Breast epithelium (tissue), 4 donors: ENCODE measurements around the gene SP140. TPM values are rescaled to one million over a fixed set of nuclear protein-coding genes. Genes with fewer than 3 reads are reported as not detected.

Source experiments
- DNase-seq, 2 donors: peaks; one replicate each; pipeline ENCODE4 v3.0.0-alpha.2; 2019; ENCODE audit warnings: low spot score in 2 of 2
- H3K27ac ChIP-seq, 2 donors: fragments of 200-600 bp; sonication (generic) in 1 of 2; one replicate each; pipeline ENCODE4 v1.5.1; 2016 to 2019; ENCODE audit warnings: mild to moderate bottlenecking in 1 of 2
- H3K27me3 ChIP-seq, 2 donors: fragments of 200-600 bp; sonication (generic) in 1 of 2; one replicate each; pipeline versions ENCODE4 v1.5.1 to v1.6.0; 2017 to 2019; ENCODE audit warnings: control low read depth in 1 of 2, mild to moderate bottlenecking in 1 of 2
- H3K36me3 ChIP-seq: fragments of 200-600 bp; one replicate; pipeline ENCODE4 v1.5.1; 2019
- H3K4me1 ChIP-seq, 2 donors: fragments of 200-600 bp; sonication (generic); one replicate each; pipeline ENCODE4 v1.5.1; 2016 to 2019; ENCODE audit warnings: control low read depth in 1 of 2
- H3K4me3 ChIP-seq, 3 donors: fragments of 200-600 bp; sonication (generic); 1 replicate in 2 of 3; 2 replicates in 1 of 3; pipeline ENCODE4 v1.5.1; 2016 to 2019; ENCODE audit warnings: mild to moderate bottlenecking in 3 of 3, moderate library complexity in 2 of 3
- H3K9me3 ChIP-seq, 2 donors: fragments of 200-600 bp; sonication (generic) in 1 of 2; one replicate each; pipeline ENCODE4 v1.5.1; 2016 to 2019; ENCODE audit warnings: control low read depth in 1 of 2
- CTCF ChIP-seq, 3 donors: fragments of 450-650 bp; IDR thresholded peaks; one replicate each; pipeline ENCODE4 v1.5.1; 2016 to 2017; ENCODE audit warnings: antibody characterized with exemption in 3 of 3, mild to moderate bottlenecking in 3 of 3, moderate library complexity in 3 of 3
- POLR2A ChIP-seq: fragments of 450-650 bp; IDR thresholded peaks from one replicate; pipeline ENCODE4 v1.6.1; 2016; ENCODE audit warnings: antibody characterized with exemption, mild to moderate bottlenecking, moderate library complexity
- POLR2AphosphoS5 ChIP-seq, 3 donors: sonication (generic); formaldehyde crosslinking; IDR thresholded peaks; one replicate each; pipeline ENCODE4 v1.6.1; 2017; ENCODE audit warnings: antibody characterized with exemption in 3 of 3
- intact Hi-C: fragments of 100-400 bp; cut with DNase I; formaldehyde crosslinking; loops from one replicate; pipeline ENCODE4 v1.15.1; 2023; ENCODE audit warnings: low total_unique reads
- total RNA-seq, 3 donors: library from RNA; depleted of rRNA; stranded (reverse); fragments of >200 nt; gene quantifications; one replicate each; pipeline ENCODE4 v1.1.0, GENCODE V29; 2016

Gene SP140
- total RNA-seq, 3 donors from 2014 or later, result 1.1 to 7.9 (median 2.6) TPM

GRCh38 chr2:230312638-230313037 is 87.1 kb downstream of the SP140 start:
- no peak for DNase-seq
- no peaks in the 10 kb centered on the region for H3K4me1 ChIP-seq
- H3K27me3 ChIP-seq, result no peaks in the 10 kb centered on the region
- no peaks in the 10 kb centered on the region for H3K36me3 ChIP-seq
- TF ChIP-seq CTCF (IDR thresholded peaks at IDR 0.05) (no peak), POLR2A (no peak), POLR2AphosphoS5 (IDR thresholded peaks at IDR 0.05) (no peak)
- H3K9me3 ChIP-seq, result no peaks in the 10 kb centered on the region
- intact Hi-C loops, result no loop called here
- H3K27ac ChIP-seq, result no peak overlapping the region
- no peak overlapping the region for H3K4me3 ChIP-seq

GRCh38 chr2:230317366-230317765 is 91.8 kb downstream of the SP140 start:
- no peak for DNase-seq
- intact Hi-C loops, result no loop called here
- TF ChIP-seq POLR2A (no peak), CTCF (IDR thresholded peaks at IDR 0.05) (no peak), POLR2AphosphoS5 (IDR thresholded peaks at IDR 0.05) (no peak)
- Histone ChIP-seq H3K27ac (no peak overlapping the region), H3K4me1 (no peaks in the 10 kb centered on the region), H3K9me3 (peaks cover 0 to 3% of the 10 kb centered on the region in 2 donors), H3K4me3 (no peak overlapping the region), H3K27me3 (no peaks in the 10 kb centered on the region), H3K36me3 (no peaks in the 10 kb centered on the region)

GRCh38 chr2:230318190-230319121 is 92.9 kb downstream of the SP140 start:
- peaks cover 0 to 13% of the 10 kb centered on the region in 2 donors for H3K9me3 ChIP-seq
- no peak overlapping the region for H3K4me3 ChIP-seq
- no peaks in the 10 kb centered on the region for H3K4me1 ChIP-seq
- no peak for TF ChIP-seq POLR2AphosphoS5 (IDR thresholded peaks at IDR 0.05)
- no peak for TF ChIP-seq POLR2A
- no peak for TF ChIP-seq CTCF (IDR thresholded peaks at IDR 0.05)
- no peak overlapping the region for H3K27ac ChIP-seq
- no peak for DNase-seq
- intact Hi-C loops, result no loop called here
- H3K36me3 ChIP-seq, result no peaks in the 10 kb centered on the region
- no peaks in the 10 kb centered on the region for H3K27me3 ChIP-seq

GRCh38 chr2:230319211-230319862 is 93.8 kb downstream of the SP140 start:
- H3K4me1 ChIP-seq, result no peaks in the 10 kb centered on the region
- intact Hi-C loops, result no loop called here
- H3K27me3 ChIP-seq, result no peaks in the 10 kb centered on the region
- DNase-seq, result no peak
- H3K36me3 ChIP-seq, result no peaks in the 10 kb centered on the region
- H3K9me3 ChIP-seq, result peaks cover 0 to 14% of the 10 kb centered on the region in 2 donors
- H3K4me3 ChIP-seq, result no peak overlapping the region
- TF ChIP-seq POLR2A (no peak), POLR2AphosphoS5 (IDR thresholded peaks at IDR 0.05) (no peak), CTCF (IDR thresholded peaks at IDR 0.05) (no peak)
- H3K27ac ChIP-seq, result no peak overlapping the region

- H3K27ac ChIP-seq, result no peak overlapping the region
- no peak overlapping the region for H3K4me3 ChIP-seq
- H3K36me3 ChIP-seq, result no peaks in the 10 kb centered on the region
- no peak for DNase-seq
- H3K4me1 ChIP-seq, result no peaks in the 10 kb centered on the region
- TF ChIP-seq POLR2A (no peak), POLR2AphosphoS5 (IDR thresholded peaks at IDR 0.05) (no peak), CTCF (IDR thresholded peaks at IDR 0.05) (no peak)
- peaks cover 0 to 14% of the 10 kb centered on the region in 2 donors for H3K9me3 ChIP-seq
- H3K27me3 ChIP-seq, result no peaks in the 10 kb centered on the region
- intact Hi-C loops, result no loop called here
These were observed 95.5 kb downstream of the SP140 start for GRCh38 chr2:230321031-230321430.
